ENCODE data around the gene ADAMTS4. TPM values are rescaled to one million over a fixed set of nuclear protein-coding genes. Genes with fewer than 3 reads are reported as not detected.
A peak's percentile ranks its signal among the peaks of the same experiment; 100 is the strongest.

ADAMTS4 gene
- total and polyA plus RNA-seq, 2 donors (not counting 1 experiment from before 2014, with no cell fraction given): 0.10 TPM; not detected in 1

DNA sequence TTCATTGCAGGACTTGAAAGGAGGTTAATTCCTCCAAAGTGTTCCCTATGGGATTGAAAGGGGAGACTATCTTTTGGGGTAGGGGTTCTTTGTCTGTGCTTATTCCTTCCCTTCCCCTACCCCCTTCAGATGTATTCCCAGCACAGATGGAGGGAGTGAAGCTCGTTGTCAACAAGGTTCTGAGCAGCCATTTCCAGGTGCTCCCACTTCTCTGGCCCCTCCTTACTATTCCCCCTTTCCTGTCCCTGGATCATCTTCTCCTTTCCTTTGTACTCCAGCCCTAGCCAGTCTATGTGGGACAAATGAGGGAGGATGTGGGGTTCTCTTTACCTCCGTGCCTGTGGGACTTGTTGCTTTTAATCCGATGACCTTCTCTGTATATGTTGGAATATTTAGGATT lies 27.9 kb upstream of the ADAMTS4 start:
- Histone ChIP-seq H3K9ac (ENCODE audit: low read length) (peak overlapping the region; percentile 71), H3K27me3 (replicated peaks in 1 of 4; ENCODE audit: control extremely low read depth in 1 of 4, control insufficient read depth in 3 of 4, insufficient read depth in 4 of 4, low read length in 3 of 4) (peaks cover 0 to 24% (median 23%) of the 10 kb centered on the region in 4 experiments), H3K79me2 (ENCODE audit: control insufficient read depth, insufficient read depth, low read length) (peaks cover 7% of the 10 kb centered on the region), H3K36me3 (replicated peaks in 1 of 2; ENCODE audit: control extremely low read depth in 1 of 2, control insufficient read depth in 1 of 2, extremely low read depth in 1 of 2, insufficient read depth in 2 of 2, low read length in 1 of 2) (peaks cover 1 to 18% of the 10 kb centered on the region in 2 experiments), H3K4me1 (ENCODE audit: control insufficient read depth in 2 of 2, insufficient read depth in 2 of 2, low read length in 2 of 2) (peaks cover 22 to 29% of the 10 kb centered on the region in 2 donors), H3K27ac (ENCODE audit: low read length in 2 of 2) (no peak overlapping the region), H3K4me2 (replicated peaks; ENCODE audit: low read depth, low read length, poor library complexity, severe bottlenecking) (peak overlapping the region; percentile 84), H3K4me3 (ENCODE audit: control extremely low read depth in 1 of 5, extremely low read depth in 1 of 5, insufficient read depth in 1 of 5, low read depth in 2 of 5, low read length in 4 of 5) (peak overlapping the region in 4 of 5 experiments; percentile 71 to 93 (median 80)), H3K9me3 (ENCODE audit: control extremely low read depth in 1 of 3, control insufficient read depth in 2 of 3, insufficient read depth in 1 of 3, low read length in 2 of 3) (no peaks in the 10 kb centered on the region), H2AFZ (ENCODE audit: insufficient read depth, low read depth, low read length, poor library complexity, severe bottlenecking) (peak overlapping the region; percentile 87), H4K20me1 (ENCODE audit: control insufficient read depth, insufficient read depth, low read length, poor library complexity, severe bottlenecking) (no peaks in the 10 kb centered on the region)
- peaks cover 23% of the 10 kb centered on the region for H3K27me3 Mint-ChIP-seq
- DNase-seq: no peak
- H3K27ac Mint-ChIP-seq: no peak overlapping the region
- ChIA-PET POLR2A (interaction anchor here (1.4 to 2.9 kb wide), 2 partner anchors 25 to 87 kb away, joined by 6 to 21 read pairs; partner anchors contain the start of genes NDUFS2 and SDHC), CTCF (interaction anchor here (0.7 to 10.0 kb wide), 21 partner anchors 9 to 179 kb away, joined by 3 to 104 read pairs (median 9); partner anchors contain the start of genes CFAP126, FCER1G, NDUFS2 and NR1I3)
- WGBS (ENCODE audit: insufficient coverage): 86% methylated on average over 2 of the region's 3 CpGs
- H3K4me1 Mint-ChIP-seq: peaks cover 31% of the 10 kb centered on the region
- no peak for ATAC-seq (ENCODE audit: low read depth)
- H3K4me3 Mint-ChIP-seq: peak overlapping the region; percentile 99
- no peaks in the 10 kb centered on the region for H3K9me3 Mint-ChIP-seq (ENCODE audit: insufficient read depth)
- TF ChIP-seq EZH2 (IDR thresholded peaks at IDR 0.05; ENCODE audit: borderline replicate concordance, insufficient read depth, low read depth, low read length, poor library complexity, severe bottlenecking): no peak
- TF ChIP-seq, protein P1, sequence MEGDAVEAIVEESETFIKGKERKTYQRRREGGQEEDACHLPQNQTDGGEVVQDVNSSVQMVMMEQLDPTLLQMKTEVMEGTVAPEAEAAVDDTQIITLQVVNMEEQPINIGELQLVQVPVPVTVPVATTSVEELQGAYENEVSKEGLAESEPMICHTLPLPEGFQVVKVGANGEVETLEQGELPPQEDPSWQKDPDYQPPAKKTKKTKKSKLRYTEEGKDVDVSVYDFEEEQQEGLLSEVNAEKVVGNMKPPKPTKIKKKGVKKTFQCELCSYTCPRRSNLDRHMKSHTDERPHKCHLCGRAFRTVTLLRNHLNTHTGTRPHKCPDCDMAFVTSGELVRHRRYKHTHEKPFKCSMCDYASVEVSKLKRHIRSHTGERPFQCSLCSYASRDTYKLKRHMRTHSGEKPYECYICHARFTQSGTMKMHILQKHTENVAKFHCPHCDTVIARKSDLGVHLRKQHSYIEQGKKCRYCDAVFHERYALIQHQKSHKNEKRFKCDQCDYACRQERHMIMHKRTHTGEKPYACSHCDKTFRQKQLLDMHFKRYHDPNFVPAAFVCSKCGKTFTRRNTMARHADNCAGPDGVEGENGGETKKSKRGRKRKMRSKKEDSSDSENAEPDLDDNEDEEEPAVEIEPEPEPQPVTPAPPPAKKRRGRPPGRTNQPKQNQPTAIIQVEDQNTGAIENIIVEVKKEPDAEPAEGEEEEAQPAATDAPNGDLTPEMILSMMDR (IDR thresholded peaks at IDR 0.05): no peak
- intact Hi-C loops (cut with micrococcal nuclease): loop anchor here (1.0 to 5.0 kb wide), 7 partner anchors 34 to 514 kb away; partner anchors contain the start of genes CFAP126 and SDHC

DNA sequence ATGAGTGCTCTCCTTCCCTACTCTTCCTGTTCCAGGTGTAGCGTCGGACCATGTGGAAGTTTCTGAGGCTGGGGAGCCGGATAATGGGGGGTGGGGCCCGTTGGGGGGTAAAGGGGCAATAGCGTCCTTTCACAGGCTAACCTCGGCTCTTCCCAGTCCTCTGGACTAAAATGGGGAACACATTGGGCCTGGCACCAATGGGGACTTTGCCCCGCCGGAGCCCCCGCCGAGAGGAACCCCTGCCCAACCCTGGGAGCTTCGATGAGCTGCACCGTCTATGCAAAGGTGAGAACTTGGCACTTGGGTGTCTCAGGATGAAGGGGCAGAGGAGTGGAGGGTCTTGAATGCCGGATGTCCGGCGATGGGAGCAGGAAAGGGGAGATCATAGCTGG lies 27.5 kb upstream of the ADAMTS4 start:
- Histone ChIP-seq H2AFZ (ENCODE audit: insufficient read depth, low read depth, low read length, poor library complexity, severe bottlenecking) (peak overlapping the region; percentile 87), H3K4me3 (ENCODE audit: control extremely low read depth in 1 of 5, extremely low read depth in 1 of 5, insufficient read depth in 1 of 5, low read depth in 2 of 5, low read length in 4 of 5) (peak overlapping the region; percentile 32 to 93 (median 79)), H4K20me1 (ENCODE audit: control insufficient read depth, insufficient read depth, low read length, poor library complexity, severe bottlenecking) (no peaks in the 10 kb centered on the region), H3K9me3 (ENCODE audit: control extremely low read depth in 1 of 3, control insufficient read depth in 2 of 3, insufficient read depth in 1 of 3, low read length in 2 of 3) (no peaks in the 10 kb centered on the region), H3K27me3 (replicated peaks in 1 of 4; ENCODE audit: control extremely low read depth in 1 of 4, control insufficient read depth in 3 of 4, insufficient read depth in 4 of 4, low read length in 3 of 4) (peaks cover 0 to 26% (median 24%) of the 10 kb centered on the region in 4 experiments), H3K4me2 (replicated peaks; ENCODE audit: low read depth, low read length, poor library complexity, severe bottlenecking) (peak overlapping the region; percentile 84), H3K79me2 (ENCODE audit: control insufficient read depth, insufficient read depth, low read length) (peaks cover 7% of the 10 kb centered on the region), H3K36me3 (replicated peaks in 1 of 2; ENCODE audit: control extremely low read depth in 1 of 2, control insufficient read depth in 1 of 2, extremely low read depth in 1 of 2, insufficient read depth in 2 of 2, low read length in 1 of 2) (peaks cover 1 to 18% of the 10 kb centered on the region in 2 experiments), H3K4me1 (ENCODE audit: control insufficient read depth in 2 of 2, insufficient read depth in 2 of 2, low read length in 2 of 2) (peaks cover 22 to 29% of the 10 kb centered on the region in 2 donors), H3K9ac (ENCODE audit: low read length) (peak overlapping the region; percentile 71), H3K27ac (ENCODE audit: low read length in 2 of 2) (peak overlapping the region in 1 of 2 donors; percentile 5)
- 12% methylated on average over 13 of the region's 15 CpGs for WGBS (ENCODE audit: insufficient coverage)
- peak; percentile 30 for DNase-seq
- Mint-ChIP-seq H3K4me3 (peak overlapping the region; percentile 99), H3K4me1 (peaks cover 31% of the 10 kb centered on the region), H3K27ac (no peak overlapping the region), H3K27me3 (peaks cover 24% of the 10 kb centered on the region), H3K9me3 (ENCODE audit: insufficient read depth) (no peaks in the 10 kb centered on the region)
- POLR2A ChIA-PET: interaction anchor here (0.6 to 2.9 kb wide), 9 partner anchors 25 to 164 kb away, joined by 3 to 21 read pairs (median 6); partner anchors contain the start of genes B4GALT3, NDUFS2, PPOX and SDHC
- CTCF ChIA-PET: interaction anchor here (0.7 to 10.0 kb wide), 29 partner anchors 9 to 488 kb away, joined by 3 to 104 read pairs (median 7); partner anchors contain the start of genes ARHGAP30, CFAP126, FCER1G and NDUFS2
- no peak for TF ChIP-seq EZH2 (IDR thresholded peaks at IDR 0.05; ENCODE audit: borderline replicate concordance, insufficient read depth, low read depth, low read length, poor library complexity, severe bottlenecking)
- TF ChIP-seq, protein P1 (IDR thresholded peaks at IDR 0.05): no peak
- ATAC-seq (ENCODE audit: low read depth): no peak
- intact Hi-C loops (cut with micrococcal nuclease): loop anchor here (2.0 to 5.0 kb wide), 5 partner anchors 34 to 514 kb away; partner anchors contain the start of gene SDHC

Measured in B cell (primary cell).